Glomerular endothelial cell (primary cell): Measurements from ENCODE around the gene BAIAP2. TPM values are rescaled to one million over a fixed set of nuclear protein-coding genes. Genes with fewer than 3 reads are reported as not detected.
"Not testable (repeated sequence)": the region's sequence is repeated elsewhere in the genome, so short reads cannot be mapped to it uniquely, and the experiment has no call there.

ENCODE experiments used
- DNase-seq: peaks from one replicate; pipeline ENCODE4 v3.0.0-alpha.2; 2011; ENCODE audit warnings: low read depth, low spot score; ENCODE audit errors: extremely low read depth
- total RNA-seq: library from RNA; depleted of rRNA; stranded (reverse); fragments of >200 nt; gene quantifications from 2 replicates; pipeline ENCODE4 v1.2.3, GENCODE V29; 2015

Gene BAIAP2
- total RNA-seq, 1 donor from 2014 or later = 30.6 TPM

- DNase-seq = no peak
Observed at GRCh38 chr17:81064678-81065475, 29.9 kb downstream of the BAIAP2 start.

GRCh38 chr17:81065500-81065899 lies 30.5 kb downstream of the BAIAP2 start:
- no peak for DNase-seq

GRCh38 chr17:81066072-81066471 lies 31.1 kb downstream of the BAIAP2 start:
- DNase-seq = no peak

GRCh38 chr17:81066771-81067315 lies 31.9 kb downstream of the BAIAP2 start:
- no peak for DNase-seq

GRCh38 chr17:81067391-81067811 lies 32.5 kb downstream of the BAIAP2 start:
- no peak for DNase-seq

- DNase-seq = no peak
Observed at GRCh38 chr17:81068411-81069134, 33.6 kb downstream of the BAIAP2 start.

GRCh38 chr17:81069135-81069645 lies 34.2 kb downstream of the BAIAP2 start:
- no peak for DNase-seq

- no peak for DNase-seq
Observed at GRCh38 chr17:81070541-81071246, 35.7 kb downstream of the BAIAP2 start.

- no peak for DNase-seq
Observed at GRCh38 chr17:81071761-81072741, 37.1 kb downstream of the BAIAP2 start.

GRCh38 chr17:81073967-81074839 lies 39.3 kb downstream of the BAIAP2 start:
- no peak for DNase-seq

- no peak for DNase-seq
Observed at GRCh38 chr17:81074875-81075274, 39.9 kb downstream of the BAIAP2 start.

- no peak for DNase-seq
Observed at GRCh38 chr17:81075307-81075706, 40.4 kb downstream of the BAIAP2 start.

- DNase-seq = no peak
Observed at GRCh38 chr17:81076141-81076679, 41.3 kb downstream of the BAIAP2 start.

GRCh38 chr17:81078026-81078913 lies 43.3 kb downstream of the BAIAP2 start:
- not testable (repeated sequence) for DNase-seq

- no peak for DNase-seq
Observed at GRCh38 chr17:81080019-81080418, 45.1 kb downstream of the BAIAP2 start.

GRCh38 chr17:81081222-81082176 lies 46.5 kb downstream of the BAIAP2 start:
- DNase-seq = no peak
